Measurements from ENCODE around the gene CARD11.
"Not testable (repeated sequence)": the region's sequence is repeated elsewhere in the genome, so short reads cannot be mapped to it uniquely, and the experiment has no call there.

The CARD11 gene

DNA sequence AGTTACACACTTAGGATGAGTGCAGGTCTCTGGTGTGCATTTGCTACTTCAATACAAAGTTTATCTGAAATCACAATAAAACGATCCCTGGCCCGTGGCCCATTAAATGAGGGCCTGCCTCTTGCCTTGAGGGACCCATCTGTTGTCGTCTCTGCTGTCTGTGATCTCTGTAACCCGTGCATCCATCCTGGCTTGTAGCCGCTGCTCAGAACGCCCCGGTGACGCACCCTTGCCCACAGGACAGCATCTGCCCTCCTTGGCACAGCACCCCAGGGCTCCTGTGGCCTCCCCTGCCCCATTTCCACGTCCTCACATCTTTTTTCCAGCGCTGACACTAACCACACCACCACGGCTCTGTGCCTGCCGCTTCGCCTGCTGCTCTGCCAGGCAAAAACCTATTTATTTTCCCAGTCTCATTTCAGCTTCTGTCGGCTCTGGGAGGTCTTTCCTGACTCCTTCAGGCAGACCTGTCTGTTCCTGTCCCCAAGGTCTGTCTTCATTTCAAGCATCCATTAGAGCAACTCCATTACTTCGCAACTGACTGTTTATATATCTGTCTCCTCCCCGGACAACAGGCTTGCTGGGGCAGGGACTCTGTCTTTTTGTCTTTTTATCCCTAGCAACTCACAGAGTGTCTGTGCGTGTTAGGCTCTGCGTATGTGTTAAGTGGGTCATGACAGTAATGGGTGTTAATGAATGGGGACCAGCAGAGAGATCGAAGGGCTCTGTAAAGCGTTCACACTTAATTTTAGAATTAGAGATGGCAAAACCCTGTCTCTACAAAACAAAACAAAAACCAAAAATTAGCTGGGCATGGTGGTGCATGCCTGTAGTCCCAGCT is 16.4 kb downstream of the CARD11 start:
- no peak overlapping the region for H3K9ac ChIP-seq (ENCODE audit: low read depth in 1 of 2, low read length in 2 of 2)
- no peaks in the 10 kb centered on the region for H3K4me1 ChIP-seq (ENCODE audit: control insufficient read depth in 1 of 2, insufficient read depth in 2 of 2, low read length in 2 of 2)
- H3K27ac ChIP-seq (ENCODE audit: low read depth, low read length): no peak overlapping the region
- H3K36me3 ChIP-seq (ENCODE audit: control insufficient read depth in 1 of 2, insufficient read depth in 2 of 2, low read length in 2 of 2): no peaks in the 10 kb centered on the region
- H3K9me3 ChIP-seq (ENCODE audit: control insufficient read depth in 1 of 2, low read length in 2 of 2): peaks cover 0 to 3% of the 10 kb centered on the region in 2 donors
- no peak overlapping the region for H3K4me3 ChIP-seq (ENCODE audit: low read depth in 1 of 2, low read length in 2 of 2)
- H3K27me3 ChIP-seq (ENCODE audit: control insufficient read depth in 1 of 2, insufficient read depth in 2 of 2, low read length in 2 of 2): no peaks in the 10 kb centered on the region

GRCh38 chr7:3025616-3026015 is 18.1 kb downstream of the CARD11 start:
- Histone ChIP-seq H3K4me3 (ENCODE audit: low read depth in 1 of 2, low read length in 2 of 2) (no peak overlapping the region), H3K9ac (ENCODE audit: low read depth in 1 of 2, low read length in 2 of 2) (no peak overlapping the region), H3K9me3 (ENCODE audit: control insufficient read depth in 1 of 2, low read length in 2 of 2) (peaks cover 0 to 3% of the 10 kb centered on the region in 2 donors), H3K27ac (ENCODE audit: low read depth, low read length) (no peak overlapping the region), H3K4me1 (ENCODE audit: control insufficient read depth in 1 of 2, insufficient read depth in 2 of 2, low read length in 2 of 2) (no peaks in the 10 kb centered on the region), H3K27me3 (ENCODE audit: control insufficient read depth in 1 of 2, insufficient read depth in 2 of 2, low read length in 2 of 2) (no peaks in the 10 kb centered on the region), H3K36me3 (ENCODE audit: control insufficient read depth in 1 of 2, insufficient read depth in 2 of 2, low read length in 2 of 2) (no peaks in the 10 kb centered on the region)

DNA sequence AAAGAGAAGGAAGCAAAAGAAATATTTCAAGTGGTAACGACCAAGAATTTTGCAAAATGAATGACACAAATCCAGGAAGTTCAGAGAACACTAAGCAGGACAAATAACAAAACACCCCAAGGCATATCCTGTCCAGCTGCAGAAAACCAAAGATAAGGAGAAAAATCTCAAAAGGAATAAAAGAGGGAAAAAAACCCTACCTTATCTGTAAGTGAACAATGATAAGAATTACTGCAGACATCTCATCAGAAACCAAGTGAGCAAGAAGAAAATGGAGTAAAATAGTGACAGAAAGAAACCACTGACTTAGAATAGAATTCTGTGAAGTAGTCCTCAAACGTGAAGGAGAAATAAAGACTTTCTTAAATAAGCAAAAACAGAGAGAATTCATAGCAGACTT is 21.8 kb downstream of the CARD11 start:
- no peaks in the 10 kb centered on the region for H3K4me1 ChIP-seq (ENCODE audit: control insufficient read depth in 1 of 2, insufficient read depth in 2 of 2, low read length in 2 of 2)
- H3K4me3 ChIP-seq (ENCODE audit: low read depth in 1 of 2, low read length in 2 of 2): no peak overlapping the region
- no peak overlapping the region for H3K27ac ChIP-seq (ENCODE audit: low read depth, low read length)
- H3K9ac ChIP-seq (ENCODE audit: low read depth in 1 of 2, low read length in 2 of 2): no peak overlapping the region
- H3K27me3 ChIP-seq (ENCODE audit: control insufficient read depth in 1 of 2, insufficient read depth in 2 of 2, low read length in 2 of 2): no peaks in the 10 kb centered on the region
- no peaks in the 10 kb centered on the region for H3K36me3 ChIP-seq (ENCODE audit: control insufficient read depth in 1 of 2, insufficient read depth in 2 of 2, low read length in 2 of 2)
- peaks cover 9 to 10% of the 10 kb centered on the region in 2 donors for H3K9me3 ChIP-seq (ENCODE audit: control insufficient read depth in 1 of 2, low read length in 2 of 2)

DNA sequence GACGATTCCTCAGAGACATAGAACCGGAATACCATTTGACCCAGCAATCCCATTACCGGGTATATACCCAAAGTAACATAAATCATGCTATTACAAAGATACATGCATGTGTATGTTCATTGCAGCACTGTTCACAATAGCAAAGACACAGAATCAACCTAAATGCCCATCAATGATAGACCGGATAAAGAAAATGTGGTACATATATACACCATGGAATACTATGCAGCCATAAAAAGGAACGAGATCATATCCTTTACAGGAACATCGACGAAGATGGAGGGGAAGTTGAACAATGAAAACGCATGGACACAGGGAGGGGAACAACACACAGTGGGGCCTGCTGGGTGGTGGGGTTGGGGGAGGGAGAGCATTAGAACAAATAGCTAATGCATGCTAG is 22.4 kb downstream of the CARD11 start:
- H3K27me3 ChIP-seq (ENCODE audit: control insufficient read depth in 1 of 2, insufficient read depth in 2 of 2, low read length in 2 of 2); H3K4me1 ChIP-seq (ENCODE audit: control insufficient read depth in 1 of 2, insufficient read depth in 2 of 2, low read length in 2 of 2); H3K27ac ChIP-seq (ENCODE audit: low read depth, low read length); H3K4me3 ChIP-seq (ENCODE audit: low read depth in 1 of 2, low read length in 2 of 2); H3K9ac ChIP-seq (ENCODE audit: low read depth in 1 of 2, low read length in 2 of 2); H3K36me3 ChIP-seq (ENCODE audit: control insufficient read depth in 1 of 2, insufficient read depth in 2 of 2, low read length in 2 of 2); H3K9me3 ChIP-seq (ENCODE audit: control insufficient read depth in 1 of 2, low read length in 2 of 2): not testable (repeated sequence)

- Histone ChIP-seq H3K27ac (ENCODE audit: low read depth, low read length) (no peak overlapping the region), H3K27me3 (ENCODE audit: control insufficient read depth in 1 of 2, insufficient read depth in 2 of 2, low read length in 2 of 2) (no peaks in the 10 kb centered on the region), H3K36me3 (ENCODE audit: control insufficient read depth in 1 of 2, insufficient read depth in 2 of 2, low read length in 2 of 2) (no peaks in the 10 kb centered on the region), H3K9ac (ENCODE audit: low read depth in 1 of 2, low read length in 2 of 2) (no peak overlapping the region), H3K9me3 (ENCODE audit: control insufficient read depth in 1 of 2, low read length in 2 of 2) (peaks cover 7 to 9% of the 10 kb centered on the region in 2 donors), H3K4me3 (ENCODE audit: low read depth in 1 of 2, low read length in 2 of 2) (no peak overlapping the region), H3K4me1 (ENCODE audit: control insufficient read depth in 1 of 2, insufficient read depth in 2 of 2, low read length in 2 of 2) (no peaks in the 10 kb centered on the region)
Observed at GRCh38 chr7:3020416-3020815, 23.3 kb downstream of the CARD11 start.

DNA sequence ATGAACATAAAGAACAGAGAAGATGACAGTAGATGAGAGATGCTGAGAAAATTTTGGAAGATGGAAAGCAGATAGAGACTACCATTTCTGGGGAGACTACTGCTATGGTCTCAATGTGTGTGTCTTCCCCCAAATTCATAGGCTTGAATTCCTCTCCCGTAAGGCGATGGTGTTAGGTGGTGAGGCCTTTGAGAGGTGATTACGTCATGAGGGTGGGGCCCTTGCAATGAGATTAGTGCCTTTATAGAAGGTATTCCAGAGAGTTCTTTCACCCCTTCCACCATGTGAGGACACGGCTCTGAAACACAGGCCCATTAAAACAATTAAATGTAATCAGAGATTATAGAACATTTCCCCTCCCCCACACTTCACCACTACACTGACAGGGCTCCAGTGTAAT is 23.9 kb downstream of the CARD11 start:
- peaks cover 7 to 9% of the 10 kb centered on the region in 2 donors for H3K9me3 ChIP-seq (ENCODE audit: control insufficient read depth in 1 of 2, low read length in 2 of 2)
- no peaks in the 10 kb centered on the region for H3K4me1 ChIP-seq (ENCODE audit: control insufficient read depth in 1 of 2, insufficient read depth in 2 of 2, low read length in 2 of 2)
- H3K27ac ChIP-seq (ENCODE audit: low read depth, low read length): no peak overlapping the region
- no peaks in the 10 kb centered on the region for H3K36me3 ChIP-seq (ENCODE audit: control insufficient read depth in 1 of 2, insufficient read depth in 2 of 2, low read length in 2 of 2)
- no peak overlapping the region for H3K4me3 ChIP-seq (ENCODE audit: low read depth in 1 of 2, low read length in 2 of 2)
- no peak overlapping the region for H3K9ac ChIP-seq (ENCODE audit: low read depth in 1 of 2, low read length in 2 of 2)
- H3K27me3 ChIP-seq (ENCODE audit: control insufficient read depth in 1 of 2, insufficient read depth in 2 of 2, low read length in 2 of 2): no peaks in the 10 kb centered on the region

GRCh38 chr7:3013975-3014792 is 29.5 kb downstream of the CARD11 start:
- Histone ChIP-seq H3K4me3 (ENCODE audit: low read depth in 1 of 2, low read length in 2 of 2) (no peak overlapping the region), H3K27ac (ENCODE audit: low read depth, low read length) (no peak overlapping the region), H3K4me1 (ENCODE audit: control insufficient read depth in 1 of 2, insufficient read depth in 2 of 2, low read length in 2 of 2) (no peaks in the 10 kb centered on the region), H3K9me3 (ENCODE audit: control insufficient read depth in 1 of 2, low read length in 2 of 2) (peaks cover 0 to 3% of the 10 kb centered on the region in 2 donors), H3K36me3 (ENCODE audit: control insufficient read depth in 1 of 2, insufficient read depth in 2 of 2, low read length in 2 of 2) (no peaks in the 10 kb centered on the region), H3K27me3 (ENCODE audit: control insufficient read depth in 1 of 2, insufficient read depth in 2 of 2, low read length in 2 of 2) (no peaks in the 10 kb centered on the region), H3K9ac (ENCODE audit: low read depth in 1 of 2, low read length in 2 of 2) (no peak overlapping the region)

DNA sequence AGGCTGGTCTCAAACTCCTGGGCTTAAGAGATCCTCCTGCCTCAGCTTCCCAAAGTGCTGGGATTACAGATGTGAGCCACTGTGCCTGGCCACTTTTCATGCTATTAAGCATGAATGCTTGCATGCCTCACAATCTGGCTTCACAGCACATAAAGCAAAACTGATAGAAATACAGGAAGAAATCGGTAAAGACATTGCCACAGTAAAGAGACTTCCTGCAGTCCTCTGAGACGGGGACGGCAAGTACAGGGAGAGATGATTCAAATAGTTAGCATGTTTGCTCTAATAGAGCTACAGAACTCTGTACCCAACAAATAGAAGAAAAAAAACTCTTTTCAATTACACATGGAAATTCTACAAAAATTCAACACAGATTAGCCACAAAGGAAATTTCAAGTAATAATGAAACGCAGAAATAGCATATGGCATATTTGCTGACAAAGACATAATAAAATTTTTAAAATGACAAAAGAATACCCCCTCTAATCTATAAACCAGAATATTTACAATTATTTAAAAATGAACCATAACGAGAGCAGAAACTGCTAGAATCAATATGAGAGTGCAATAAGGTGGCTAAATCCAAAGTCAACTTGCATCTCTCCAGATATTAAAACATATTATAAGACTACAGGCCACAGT is 32.3 kb downstream of the CARD11 start:
- peaks cover 0 to 3% of the 10 kb centered on the region in 2 donors for H3K9me3 ChIP-seq (ENCODE audit: control insufficient read depth in 1 of 2, low read length in 2 of 2)
- no peak overlapping the region for H3K4me3 ChIP-seq (ENCODE audit: low read depth in 1 of 2, low read length in 2 of 2)
- no peak overlapping the region for H3K27ac ChIP-seq (ENCODE audit: low read depth, low read length)
- no peaks in the 10 kb centered on the region for H3K4me1 ChIP-seq (ENCODE audit: control insufficient read depth in 1 of 2, insufficient read depth in 2 of 2, low read length in 2 of 2)
- no peaks in the 10 kb centered on the region for H3K36me3 ChIP-seq (ENCODE audit: control insufficient read depth in 1 of 2, insufficient read depth in 2 of 2, low read length in 2 of 2)
- no peaks in the 10 kb centered on the region for H3K27me3 ChIP-seq (ENCODE audit: control insufficient read depth in 1 of 2, insufficient read depth in 2 of 2, low read length in 2 of 2)
- no peak overlapping the region for H3K9ac ChIP-seq (ENCODE audit: low read depth in 1 of 2, low read length in 2 of 2)

DNA sequence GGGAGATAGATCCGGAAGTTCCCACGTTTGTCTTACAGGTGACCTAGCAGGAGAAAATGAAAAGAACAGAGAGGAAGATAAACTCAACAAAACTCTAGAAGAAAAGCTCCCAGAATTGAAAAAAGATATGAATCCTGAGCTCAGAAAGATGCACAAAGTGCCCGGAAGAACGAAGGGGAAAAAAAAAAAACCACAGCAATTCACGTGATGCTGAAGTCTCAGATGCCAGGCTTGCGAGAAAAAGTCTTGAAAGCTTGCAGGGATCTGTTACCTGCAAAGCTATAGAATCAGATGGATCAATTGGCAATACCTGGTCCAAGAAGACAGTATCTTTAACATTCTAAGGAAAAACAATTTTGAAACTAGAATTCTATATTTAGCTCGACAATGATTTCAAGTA is 33.5 kb downstream of the CARD11 start:
- H3K27me3 ChIP-seq (ENCODE audit: control insufficient read depth in 1 of 2, insufficient read depth in 2 of 2, low read length in 2 of 2): no peaks in the 10 kb centered on the region
- H3K9me3 ChIP-seq (ENCODE audit: control insufficient read depth in 1 of 2, low read length in 2 of 2): peaks cover 0 to 3% of the 10 kb centered on the region in 2 donors
- H3K9ac ChIP-seq (ENCODE audit: low read depth in 1 of 2, low read length in 2 of 2): no peak overlapping the region
- no peak overlapping the region for H3K4me3 ChIP-seq (ENCODE audit: low read depth in 1 of 2, low read length in 2 of 2)
- H3K27ac ChIP-seq (ENCODE audit: low read depth, low read length): no peak overlapping the region
- H3K4me1 ChIP-seq (ENCODE audit: control insufficient read depth in 1 of 2, insufficient read depth in 2 of 2, low read length in 2 of 2): no peaks in the 10 kb centered on the region
- H3K36me3 ChIP-seq (ENCODE audit: control insufficient read depth in 1 of 2, insufficient read depth in 2 of 2, low read length in 2 of 2): no peaks in the 10 kb centered on the region

DNA sequence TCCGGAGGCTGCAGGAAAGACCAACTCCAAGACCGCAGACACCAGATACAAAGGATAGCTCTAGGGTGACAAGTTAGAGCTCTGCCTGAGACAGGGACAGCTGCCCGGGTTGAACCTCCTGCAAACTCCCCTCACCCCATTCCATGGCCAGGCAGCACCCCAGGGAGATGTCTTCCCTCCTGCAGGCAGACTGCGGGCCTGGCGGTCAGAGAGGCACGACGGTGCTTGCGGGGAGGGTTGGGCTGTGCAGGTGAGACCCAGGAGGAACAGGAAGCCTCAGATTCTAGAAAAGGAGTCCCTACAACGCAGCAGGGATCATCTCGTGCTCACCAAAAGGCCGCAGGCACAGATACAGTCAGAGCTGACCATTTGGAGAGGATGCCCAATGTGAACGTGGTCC is 34.6 kb downstream of the CARD11 start:
- Histone ChIP-seq H3K4me1 (ENCODE audit: control insufficient read depth in 1 of 2, insufficient read depth in 2 of 2, low read length in 2 of 2) (no peaks in the 10 kb centered on the region), H3K9me3 (ENCODE audit: control insufficient read depth in 1 of 2, low read length in 2 of 2) (peaks cover 0 to 3% of the 10 kb centered on the region in 2 donors), H3K4me3 (ENCODE audit: low read depth in 1 of 2, low read length in 2 of 2) (no peak overlapping the region), H3K27me3 (ENCODE audit: control insufficient read depth in 1 of 2, insufficient read depth in 2 of 2, low read length in 2 of 2) (no peaks in the 10 kb centered on the region), H3K9ac (ENCODE audit: low read depth in 1 of 2, low read length in 2 of 2) (no peak overlapping the region), H3K27ac (ENCODE audit: low read depth, low read length) (no peak overlapping the region), H3K36me3 (ENCODE audit: control insufficient read depth in 1 of 2, insufficient read depth in 2 of 2, low read length in 2 of 2) (no peaks in the 10 kb centered on the region)

Data from duodenal mucosa (tissue), 2 donors.